Transverse colon (tissue), 4 donors: ENCODE measurements around the gene CHN1.

Experiments
- EP300 ChIP-seq: sonication (generic); formaldehyde crosslinking; IDR thresholded peaks from one replicate; pipeline ENCODE4 v1.6.1; 2017; ENCODE audit warnings: antibody characterized with exemption, low read depth
- POLR2A ChIP-seq: fragments of 450-650 bp; IDR thresholded peaks from one replicate; pipeline ENCODE4 v1.6.1; 2016; ENCODE audit warnings: antibody characterized with exemption, mild to moderate bottlenecking, moderate library complexity
- POLR2AphosphoS5 ChIP-seq, 3 donors: sonication (generic); formaldehyde crosslinking; IDR thresholded peaks; one replicate each; pipeline ENCODE4 v1.6.1; 2016; ENCODE audit warnings: antibody characterized with exemption in 3 of 3
- TF ChIP-seq, protein P1 (sequence below), 5 experiments: fragments of 200-600 bp in 3 of 5; fragments of 450-650 bp in 2 of 5; sonication (generic) in 3 of 5; IDR thresholded peaks; 1 replicate in 2 of 5; 2 replicates in 3 of 5; pipeline ENCODE4 v1.5.1; 2016 to 2017; ENCODE audit warnings: antibody characterized with exemption in 5 of 5, inconsistent platforms in 3 of 5, mild to moderate bottlenecking in 2 of 5, moderate library complexity in 1 of 5

DNA sequence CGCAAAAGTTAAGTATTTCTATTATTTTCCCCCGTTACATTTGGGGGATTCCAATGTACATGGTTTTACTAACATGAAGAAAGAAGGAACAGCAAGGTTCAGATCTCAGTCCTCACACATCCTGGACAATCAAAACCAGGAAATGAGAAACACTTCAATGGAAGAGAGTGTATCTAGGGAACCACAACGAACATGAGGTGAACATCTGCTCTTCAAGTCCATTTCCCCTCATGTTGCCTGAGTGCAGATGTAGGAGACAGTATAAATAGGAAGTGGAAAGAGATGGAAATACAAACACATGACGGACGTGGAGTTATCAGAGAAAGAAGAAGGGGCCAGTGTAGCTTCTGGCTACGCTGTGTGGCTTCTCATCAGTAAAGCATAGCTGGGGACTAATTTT, 52.6 kb downstream of the CHN1 start:
- TF ChIP-seq, protein P1, sequence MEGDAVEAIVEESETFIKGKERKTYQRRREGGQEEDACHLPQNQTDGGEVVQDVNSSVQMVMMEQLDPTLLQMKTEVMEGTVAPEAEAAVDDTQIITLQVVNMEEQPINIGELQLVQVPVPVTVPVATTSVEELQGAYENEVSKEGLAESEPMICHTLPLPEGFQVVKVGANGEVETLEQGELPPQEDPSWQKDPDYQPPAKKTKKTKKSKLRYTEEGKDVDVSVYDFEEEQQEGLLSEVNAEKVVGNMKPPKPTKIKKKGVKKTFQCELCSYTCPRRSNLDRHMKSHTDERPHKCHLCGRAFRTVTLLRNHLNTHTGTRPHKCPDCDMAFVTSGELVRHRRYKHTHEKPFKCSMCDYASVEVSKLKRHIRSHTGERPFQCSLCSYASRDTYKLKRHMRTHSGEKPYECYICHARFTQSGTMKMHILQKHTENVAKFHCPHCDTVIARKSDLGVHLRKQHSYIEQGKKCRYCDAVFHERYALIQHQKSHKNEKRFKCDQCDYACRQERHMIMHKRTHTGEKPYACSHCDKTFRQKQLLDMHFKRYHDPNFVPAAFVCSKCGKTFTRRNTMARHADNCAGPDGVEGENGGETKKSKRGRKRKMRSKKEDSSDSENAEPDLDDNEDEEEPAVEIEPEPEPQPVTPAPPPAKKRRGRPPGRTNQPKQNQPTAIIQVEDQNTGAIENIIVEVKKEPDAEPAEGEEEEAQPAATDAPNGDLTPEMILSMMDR (IDR thresholded peaks at IDR 0.05) = no peak
- no peak for TF ChIP-seq EP300
- no peak for TF ChIP-seq POLR2AphosphoS5 (IDR thresholded peaks at IDR 0.05)
- TF ChIP-seq POLR2A = no peak
